Stimulated activated CD8-positive, alpha-beta memory T cell treated with anti-CD3 and anti-CD28 coated beads, Interleukin-12 subunit alpha, Interleukin-12 subunit beta, amount 100 ng/mL, for 4 hours (primary cell): ENCODE measurements around the gene SLC38A7.
A peak's percentile ranks its signal among the peaks of the same experiment; 100 is the strongest.
"Not testable (repeated sequence)": the region's sequence is repeated elsewhere in the genome, so short reads cannot be mapped to it uniquely, and the experiment has no call there.

Experiments
- DNase-seq: peaks from one replicate; pipeline ENCODE4 v3.0.0-alpha.2; 2020; ENCODE audit warnings: low read depth

The SLC38A7 gene

GRCh38 chr16:58684354-58685083 is at the start of gene SLC38A7:
Gene SLC38A7 (minus strand): TSS chr16:58684770. CDS start chr16:58680126, 4,644 bp downstream.
- peak; percentile 57 for DNase-seq

- peak; percentile 70 for DNase-seq
Measured at GRCh38 chr16:58733671-58734458, 49.3 kb upstream of the SLC38A7 start, which contains the start of gene GOT2. Gene GOT2 (minus strand): TSS chr16:58734316. CDS start chr16:58734228, 88 bp downstream.

- DNase-seq = no peak
Measured at GRCh38 chr16:58733248-58733670, 48.7 kb upstream of the SLC38A7 start.

GRCh38 chr16:58732545-58733247 is 48.1 kb upstream of the SLC38A7 start:
- no peak for DNase-seq

GRCh38 chr16:58730724-58731370 is 46.3 kb upstream of the SLC38A7 start:
- no peak for DNase-seq

- no peak for DNase-seq
Measured at GRCh38 chr16:58727796-58728568, 43.4 kb upstream of the SLC38A7 start.

- DNase-seq = no peak
Measured at GRCh38 chr16:58727028-58727781, 42.6 kb upstream of the SLC38A7 start.

- no peak for DNase-seq
Measured at GRCh38 chr16:58723109-58723508, 38.5 kb upstream of the SLC38A7 start.

GRCh38 chr16:58717994-58718393 is 33.4 kb upstream of the SLC38A7 start:
- DNase-seq = no peak

GRCh38 chr16:58716468-58716867 is 31.9 kb upstream of the SLC38A7 start:
- DNase-seq = no peak

GRCh38 chr16:58713742-58714141 is 29.2 kb upstream of the SLC38A7 start:
- DNase-seq = no peak

- DNase-seq = no peak
Measured at GRCh38 chr16:58709333-58709732, 24.8 kb upstream of the SLC38A7 start.

- DNase-seq = no peak
Measured at GRCh38 chr16:58699151-58699550, 14.6 kb upstream of the SLC38A7 start.

GRCh38 chr16:58695368-58695767 is 10.8 kb upstream of the SLC38A7 start:
- DNase-seq = no peak

- no peak for DNase-seq
Measured at GRCh38 chr16:58692450-58692849, 7.9 kb upstream of the SLC38A7 start.

- not testable (repeated sequence) for DNase-seq
Measured at GRCh38 chr16:58686985-58687706, 2.6 kb upstream of the SLC38A7 start.

- DNase-seq = no peak
Measured at GRCh38 chr16:58685084-58685449, 497 bp upstream of the SLC38A7 start.

- DNase-seq = no peak
Measured at GRCh38 chr16:58684001-58684353, 593 bp downstream of the SLC38A7 start.

GRCh38 chr16:58679763-58680162 is 4.8 kb downstream of the SLC38A7 start:
- no peak for DNase-seq

GRCh38 chr16:58678716-58679115 is 5.9 kb downstream of the SLC38A7 start:
- no peak for DNase-seq
